Right lung (tissue), 5 donors: ENCODE results near the gene PLXND1. TPM values are rescaled to one million over a fixed set of nuclear protein-coding genes. Genes with fewer than 3 reads are reported as not detected.

Source experiments
- DNase-seq, 2 donors: peaks; one replicate each; pipeline ENCODE4 v3.0.0-alpha.2; 2013
- polyA plus RNA-seq, 5 donors: library from polyadenylated mRNA; unstranded; fragments of 120-200 nt; gene quantifications; one replicate each; pipeline versions ENCODE4 v1.2.1 to v1.2.3, GENCODE V29; 2013; ENCODE audit warnings: inconsistent platforms in 1 of 5, low replicate concordance in 1 of 5; ENCODE audit not compliant: insufficient read length in 5 of 5, insufficient read depth in 1 of 5

PLXND1 gene
- polyA plus RNA-seq, 5 donors, result 167 to 213 (median 176) TPM

DNA sequence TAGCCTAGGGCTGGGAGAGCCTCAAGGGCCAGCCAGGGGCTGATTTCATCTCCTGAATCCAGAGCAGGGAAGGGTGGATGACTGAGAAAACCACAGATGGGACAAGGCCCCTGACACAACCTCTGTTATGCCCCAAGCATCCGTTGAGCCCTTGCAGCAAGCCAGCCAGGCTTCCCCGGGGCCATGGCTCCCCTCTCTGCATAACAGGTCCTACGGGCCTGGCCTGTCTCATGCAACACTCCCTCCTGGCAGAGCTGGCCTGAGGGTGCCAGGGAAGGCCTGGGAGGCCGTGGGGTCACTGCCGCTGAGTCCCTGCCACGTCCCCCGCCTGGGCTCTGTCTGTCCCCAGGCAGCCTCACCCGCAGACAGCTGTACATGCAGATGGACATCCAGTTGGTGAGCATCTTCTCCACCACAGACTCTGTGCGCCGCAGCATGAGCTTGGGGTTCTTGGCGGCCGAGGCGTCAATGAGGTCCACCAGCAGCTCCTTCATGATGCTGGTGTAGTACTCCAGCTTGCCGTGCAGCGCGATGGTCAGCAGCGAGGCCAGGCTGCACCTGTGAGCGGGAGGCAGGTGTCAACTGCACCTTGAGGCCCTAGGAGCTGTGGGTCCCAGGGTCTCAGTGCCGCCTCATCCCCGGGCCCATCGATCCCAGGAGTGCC is 41.4 kb downstream of the PLXND1 start:
- DNase-seq, result no peak

DNA sequence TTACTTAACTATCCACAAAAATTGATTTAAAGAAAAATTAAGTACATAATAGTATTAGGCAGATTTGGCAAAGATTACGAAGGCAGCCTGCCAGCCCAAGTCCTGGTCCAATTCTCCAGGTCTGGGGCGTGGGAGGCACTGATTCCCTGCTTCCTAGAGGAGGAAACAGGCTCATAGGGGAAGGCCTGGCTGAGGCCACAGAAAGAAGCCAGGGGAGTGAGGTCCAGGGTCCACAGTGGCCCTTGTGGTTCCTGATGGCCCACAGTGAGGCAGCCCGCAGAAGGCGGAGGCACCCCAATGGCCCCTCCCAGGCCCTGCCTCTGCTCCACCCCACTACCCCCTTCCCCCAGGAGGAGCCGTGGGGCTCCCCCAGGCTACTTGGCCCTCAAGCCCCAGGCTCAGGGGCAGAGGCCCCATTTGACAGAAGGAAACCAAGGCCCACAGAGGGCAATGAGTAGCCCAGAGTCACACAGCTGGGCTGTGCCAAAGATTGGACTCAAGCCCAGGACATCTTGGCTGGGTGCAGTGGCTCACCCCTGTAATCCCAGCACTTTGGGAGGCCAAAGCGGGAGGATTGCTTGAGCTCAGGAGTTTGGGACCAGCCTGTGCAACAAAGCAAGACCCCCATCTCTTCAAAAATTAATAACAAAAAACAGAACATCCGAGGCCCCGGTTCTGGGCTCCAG is 42.5 kb downstream of the PLXND1 start:
- no peak for DNase-seq

DNA sequence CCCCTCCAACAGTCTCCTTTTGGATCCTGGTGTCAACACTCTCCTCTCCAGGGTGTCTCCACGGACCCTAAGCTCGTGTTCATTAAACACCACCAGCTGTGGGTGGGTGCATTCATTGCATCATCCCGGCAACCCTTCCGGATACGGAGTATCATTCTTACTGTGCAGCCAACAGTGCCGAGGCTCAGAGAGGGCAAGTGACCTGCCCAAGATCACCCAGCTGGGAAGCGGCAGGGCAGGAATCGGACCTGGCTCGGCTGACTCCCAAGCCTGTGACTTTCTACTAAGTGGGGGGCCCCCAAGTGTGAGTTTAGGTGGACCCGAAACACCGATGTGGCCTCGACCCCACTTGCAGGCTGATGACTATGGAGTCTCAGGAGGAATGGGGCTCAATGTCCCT is 43.1 kb downstream of the PLXND1 start:
- no peak for DNase-seq

DNA sequence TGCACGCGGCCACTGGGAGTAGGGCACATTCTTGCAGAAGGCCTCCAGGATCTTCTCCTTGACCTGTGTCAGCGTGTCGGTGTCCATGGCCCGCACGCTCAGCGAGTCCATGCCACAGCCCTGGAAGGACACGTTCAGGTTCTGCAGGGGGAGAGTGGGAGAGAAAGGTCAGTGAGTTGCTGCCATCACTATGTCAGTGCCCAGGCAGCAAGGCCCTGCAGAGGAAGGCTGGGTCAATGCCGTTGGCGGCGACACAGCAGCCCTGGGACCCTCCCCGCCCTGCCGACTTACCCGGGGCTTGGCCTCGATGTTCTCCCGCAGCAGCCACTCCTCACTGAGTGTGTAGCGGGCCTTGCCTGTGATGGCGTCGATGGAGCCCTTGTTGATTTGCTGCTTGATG is 43.7 kb downstream of the PLXND1 start:
- DNase-seq, result no peak

DNA sequence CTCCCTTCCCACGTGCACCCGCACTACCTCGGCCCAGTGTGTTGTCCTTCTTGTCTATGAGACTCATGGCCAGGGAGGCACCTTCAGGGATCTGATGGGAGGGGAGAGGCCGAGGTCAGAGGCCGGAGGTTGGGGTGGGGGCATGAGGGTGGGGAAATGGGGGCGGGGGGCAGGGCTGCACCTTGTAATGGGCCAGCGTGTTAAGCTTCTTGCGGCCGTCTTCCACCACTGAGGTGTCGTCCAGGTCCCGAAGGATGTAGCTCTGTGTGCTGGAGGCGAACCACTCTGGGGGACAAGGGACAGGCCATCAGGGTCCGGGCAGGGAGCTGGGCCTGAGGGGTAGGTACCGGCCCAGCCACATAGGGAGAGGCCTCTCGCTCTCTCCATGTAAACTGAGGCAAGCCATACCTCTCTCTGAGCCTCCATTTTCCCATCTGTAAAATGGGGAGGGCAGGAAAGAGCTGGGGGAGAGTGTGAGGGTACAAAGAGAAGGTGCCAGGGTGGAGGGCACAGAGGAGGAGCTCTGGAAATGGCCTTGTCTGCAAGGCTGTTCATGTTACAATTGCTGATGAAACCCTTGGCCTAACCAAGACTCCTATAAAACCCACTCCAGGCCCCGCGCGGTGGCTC is 44.7 kb downstream of the PLXND1 start:
- no peak for DNase-seq

DNA sequence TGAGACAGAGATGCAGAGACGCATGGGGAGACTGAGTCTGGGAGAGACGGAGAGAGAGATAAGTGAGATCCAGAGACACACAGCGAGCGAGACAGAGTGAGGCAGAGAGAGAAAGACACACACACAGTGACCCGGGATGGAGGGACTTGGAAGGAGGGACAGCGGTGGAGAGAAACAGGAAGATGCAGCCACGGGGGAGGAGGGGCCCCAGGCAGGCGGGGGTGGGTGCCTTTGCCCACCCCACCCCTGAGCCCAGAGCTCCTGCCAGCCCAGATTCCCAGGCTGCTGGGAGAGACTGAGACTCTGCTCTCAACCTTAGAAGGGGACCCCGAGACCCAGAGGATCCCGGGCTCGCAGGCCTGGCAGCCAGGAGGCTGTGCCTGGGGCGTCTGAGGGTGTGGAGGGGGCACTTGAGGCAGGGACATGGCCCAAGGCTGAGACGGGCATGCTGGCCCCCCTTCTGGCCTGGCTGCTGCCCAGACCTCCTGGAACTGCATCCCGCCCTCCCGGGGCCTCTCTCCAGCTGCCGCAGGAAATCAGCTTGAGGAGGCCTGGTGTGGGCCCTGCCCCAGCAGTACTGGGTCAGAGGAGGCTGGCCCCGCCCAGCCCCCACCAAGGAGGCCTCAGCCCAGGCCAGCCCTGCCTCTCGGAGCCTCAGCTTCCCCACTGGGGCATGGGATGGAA is 45.4 kb downstream of the PLXND1 start:
- peak; percentile 85 to 86 for DNase-seq

DNA sequence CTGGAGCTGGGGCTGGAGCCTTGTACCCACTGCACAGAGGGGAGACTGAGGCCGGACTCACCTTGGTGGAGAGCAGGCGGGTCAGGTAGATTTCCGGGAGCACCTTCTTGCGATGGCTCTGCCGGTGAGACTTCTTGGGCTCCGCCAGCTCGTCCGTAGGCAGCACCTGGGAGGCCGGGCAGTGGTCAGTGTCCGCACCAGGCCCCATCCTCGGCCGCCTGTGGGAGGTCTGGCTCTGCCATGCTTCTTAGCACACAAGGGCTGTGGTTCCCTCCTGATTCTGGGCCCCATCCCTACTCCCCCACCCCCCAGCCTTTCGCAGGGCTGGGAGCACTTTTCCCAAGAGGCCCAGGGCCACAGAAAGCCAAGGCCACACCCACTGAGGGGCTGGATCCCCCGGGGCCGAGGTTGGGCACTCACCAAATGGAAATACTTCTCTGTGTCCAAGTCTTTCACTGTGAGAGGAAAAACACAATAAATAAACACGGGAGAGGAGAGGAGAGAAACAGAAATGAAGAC is 46.1 kb downstream of the PLXND1 start:
- DNase-seq, result peak; percentile 67 to 81

DNA sequence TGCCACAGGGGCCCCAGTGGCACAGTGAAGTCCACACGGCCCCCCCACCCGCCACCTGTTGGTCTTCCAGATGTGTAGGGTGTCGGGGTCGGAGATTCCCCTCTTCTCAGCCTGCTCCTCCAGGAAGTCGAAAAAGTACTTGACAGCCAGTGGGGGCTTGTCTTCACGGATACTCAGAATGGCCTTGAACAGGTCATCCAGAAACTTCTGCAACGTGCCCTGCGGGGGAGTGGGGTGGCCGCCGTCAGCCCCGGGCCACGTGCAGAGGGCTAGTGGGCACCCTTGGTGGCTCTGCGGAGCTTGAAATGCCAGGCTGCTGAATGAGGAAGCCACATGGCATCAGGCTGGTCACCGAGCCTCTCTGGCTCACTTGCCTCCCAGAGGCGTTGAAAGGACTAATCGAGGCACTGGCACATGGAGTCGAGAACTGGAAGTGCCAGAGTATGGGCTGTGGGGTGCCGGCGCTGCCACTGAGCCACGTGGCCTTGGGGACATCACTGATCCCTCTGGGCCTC is 46.9 kb downstream of the PLXND1 start:
- DNase-seq, result no peak

DNA sequence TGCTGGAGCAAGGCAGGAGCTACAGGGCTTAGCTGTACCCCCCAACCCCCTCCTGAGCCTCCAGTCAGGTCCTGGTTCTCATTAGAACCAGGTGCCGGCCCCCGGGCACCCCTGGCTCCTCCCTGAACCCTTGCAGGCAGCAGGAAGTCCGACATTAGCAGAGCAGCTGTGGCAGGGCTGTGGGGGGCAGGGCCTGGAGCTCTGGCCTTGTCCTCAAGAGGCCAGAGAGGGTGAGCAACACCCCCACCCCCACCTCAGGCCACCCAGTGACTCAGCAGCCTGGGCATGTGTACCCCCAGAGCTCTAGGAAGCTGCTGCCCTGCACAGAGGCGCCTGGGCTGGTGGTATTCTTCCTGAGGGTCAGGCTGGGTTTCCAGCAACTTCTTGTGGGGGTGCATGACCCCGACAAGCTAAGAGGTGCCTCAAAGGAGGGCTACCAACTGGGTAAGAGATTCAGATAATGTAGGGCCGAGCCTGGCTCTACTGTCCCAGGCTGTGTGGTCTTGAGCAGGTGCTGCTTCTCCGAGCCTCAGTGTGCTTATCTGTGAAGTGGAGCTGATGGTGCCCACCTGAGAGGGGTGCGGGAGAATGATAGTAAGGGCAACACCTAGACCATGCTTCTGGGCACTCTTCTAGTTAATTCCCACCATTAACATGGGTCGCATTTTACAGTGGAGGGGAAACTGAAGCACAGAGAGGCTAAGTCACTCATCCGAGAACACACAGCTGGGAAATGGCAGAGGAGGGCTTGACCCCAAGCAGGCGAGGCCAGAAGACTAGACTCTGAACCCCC is 47.5 kb downstream of the PLXND1 start:
- DNase-seq, result no peak

DNA sequence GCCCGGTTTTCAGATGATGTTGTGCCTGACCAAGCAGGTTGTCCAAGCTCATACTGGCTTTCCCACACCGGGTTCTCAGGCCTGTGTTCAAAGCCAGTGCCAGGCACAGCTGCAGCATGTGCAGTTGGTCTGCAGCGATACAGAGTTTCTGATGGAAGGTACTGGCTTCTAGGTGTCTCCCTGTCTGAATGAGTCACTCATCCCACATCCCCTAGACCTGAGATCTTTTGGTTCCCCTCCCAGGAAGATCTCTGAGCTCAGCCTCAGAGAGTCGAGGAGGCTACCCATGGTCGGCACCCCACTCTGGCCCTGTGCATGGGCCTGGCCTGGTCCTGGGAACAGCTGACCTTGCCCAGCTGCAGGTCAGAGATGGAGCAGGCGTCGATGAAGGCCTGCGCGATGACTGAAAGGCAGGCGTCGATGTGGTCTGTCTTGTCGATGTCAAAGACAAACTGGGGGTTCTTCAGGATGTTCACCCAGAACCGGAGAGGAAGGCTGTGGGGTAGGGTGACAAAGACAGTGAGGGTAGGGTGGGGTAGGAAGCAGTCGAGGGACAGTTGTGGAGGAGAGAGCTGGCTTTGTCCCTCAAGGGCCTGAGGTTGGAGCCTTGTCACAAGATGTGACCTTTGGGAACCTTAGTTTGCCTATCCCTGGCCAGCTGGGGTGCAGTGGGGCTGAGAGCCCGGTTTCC is 48.2 kb downstream of the PLXND1 start:
- no peak for DNase-seq

DNA sequence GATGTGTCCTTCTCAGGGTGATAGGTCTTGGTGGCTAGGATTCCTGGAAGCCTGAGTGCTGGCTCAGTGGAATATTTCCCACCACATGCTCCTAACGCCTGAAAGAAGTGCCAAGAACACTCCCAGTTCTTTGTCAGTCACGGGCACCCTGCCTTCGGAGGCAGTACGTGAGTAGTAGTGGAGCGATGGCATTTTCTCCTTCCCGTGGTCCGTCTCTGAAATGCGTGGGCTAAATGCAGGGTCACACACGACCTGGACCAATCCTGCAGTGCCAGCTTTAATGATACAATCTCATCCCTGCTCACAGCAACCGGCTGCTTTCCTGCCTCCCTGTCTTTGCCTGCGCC is 49.0 kb downstream of the PLXND1 start:
- peak in 1 of 2 donors; percentile 57 for DNase-seq

DNA sequence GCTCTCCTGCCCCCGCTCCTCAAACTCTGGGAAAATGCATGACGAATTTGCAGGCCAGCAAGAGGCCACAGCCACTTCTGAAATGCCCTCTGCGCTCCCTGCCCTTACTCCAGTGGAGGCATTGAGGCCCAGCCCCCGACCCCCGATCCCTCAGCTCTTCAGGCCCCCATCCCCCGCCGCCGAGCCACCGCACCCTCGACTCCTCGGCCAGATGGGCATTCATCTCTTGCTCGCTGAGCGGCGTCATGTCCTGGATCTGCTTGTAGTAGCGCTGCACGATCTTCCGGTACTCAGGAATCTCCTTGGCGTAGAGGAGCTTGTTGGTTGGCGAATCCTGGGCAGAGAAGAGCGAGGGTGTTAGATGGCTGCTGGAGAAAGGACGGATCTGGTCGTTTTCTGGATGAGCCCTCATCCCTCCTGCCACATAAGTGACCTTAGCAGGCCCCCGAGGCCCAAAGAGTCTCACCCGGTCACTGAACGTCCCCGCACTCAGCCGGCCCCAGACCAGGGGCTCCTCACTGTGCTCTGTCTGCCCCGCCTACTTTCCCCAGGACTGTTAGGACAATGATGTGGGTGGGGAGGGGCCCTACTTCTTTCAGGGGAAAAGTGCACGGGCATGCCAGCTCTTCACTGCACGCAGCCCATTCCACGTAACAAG is 49.5 kb downstream of the PLXND1 start:
- DNase-seq, result no peak

DNA sequence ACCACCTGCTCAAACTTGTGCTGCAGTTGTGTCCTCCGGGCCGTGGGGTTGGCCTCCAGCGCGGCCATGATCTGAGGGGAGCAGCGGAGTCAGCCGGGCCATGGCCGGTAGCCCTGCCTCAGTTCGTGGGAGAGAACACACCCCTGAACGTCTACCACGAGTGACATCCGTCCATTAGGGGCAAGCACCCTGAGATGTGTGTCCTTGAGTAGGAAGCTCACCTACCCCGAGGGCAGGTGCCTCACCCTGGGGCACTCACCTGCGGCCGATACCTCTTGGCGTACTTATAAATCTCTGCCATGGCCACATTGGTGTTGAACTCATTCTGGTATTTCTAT is 50.1 kb downstream of the PLXND1 start:
- DNase-seq, result no peak

DNA sequence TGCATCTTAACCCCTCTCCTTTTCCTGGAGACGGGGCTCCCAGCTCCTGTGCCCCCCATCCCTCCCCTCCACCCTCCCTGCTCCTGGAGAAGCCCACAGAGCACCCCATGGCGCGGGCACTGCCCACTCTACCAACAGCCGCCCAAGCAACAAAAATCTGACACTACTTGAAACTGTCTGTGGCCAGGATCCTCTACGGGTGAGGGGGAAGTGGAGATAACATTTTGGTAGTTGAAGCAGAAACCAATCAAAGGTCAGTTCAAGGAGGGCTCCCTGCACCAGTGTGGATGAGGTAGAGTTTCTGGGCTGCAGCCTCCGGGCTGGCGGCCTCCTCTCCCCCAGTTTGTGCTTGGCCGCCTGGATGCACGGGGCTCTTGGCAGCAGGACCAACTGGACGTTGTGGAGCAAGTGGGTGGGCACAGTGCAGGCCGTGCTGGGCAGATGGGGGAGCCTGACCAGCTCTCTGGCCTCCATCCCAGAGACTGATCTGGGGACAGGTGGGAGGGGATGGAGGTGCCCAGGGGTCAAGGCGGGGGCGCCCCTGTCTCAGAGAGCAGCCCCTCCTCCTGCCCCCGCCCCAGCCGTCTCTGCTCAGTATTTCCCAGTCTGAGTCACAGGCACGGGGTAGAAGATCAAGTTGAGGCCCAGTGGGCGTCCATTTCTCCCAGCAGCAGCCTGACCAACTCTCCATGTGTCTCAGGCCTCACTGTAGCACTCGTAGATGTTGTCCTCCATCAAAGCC is 50.7 kb downstream of the PLXND1 start:
- no peak for DNase-seq

DNA sequence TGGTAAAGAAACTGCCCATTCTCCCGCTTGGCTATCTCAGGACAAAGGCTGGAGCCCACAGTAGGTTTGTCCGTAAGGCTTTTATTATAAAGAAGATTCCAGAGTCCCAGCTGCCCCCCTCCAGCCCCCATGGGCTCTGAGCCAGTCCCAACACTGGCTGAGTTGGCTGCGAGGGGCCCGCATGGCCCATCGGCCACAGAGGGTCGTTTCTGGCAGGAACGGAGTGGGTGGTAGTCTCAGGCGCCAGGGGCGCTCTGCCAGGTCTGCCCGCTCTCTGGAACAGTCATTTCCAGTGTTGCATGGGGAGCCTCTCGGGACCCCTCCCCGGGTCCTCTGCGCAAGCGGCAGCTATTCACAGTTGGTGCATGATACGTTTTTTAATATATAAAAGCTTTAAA is 51.3 kb downstream of the PLXND1 start:
- no peak for DNase-seq

DNA sequence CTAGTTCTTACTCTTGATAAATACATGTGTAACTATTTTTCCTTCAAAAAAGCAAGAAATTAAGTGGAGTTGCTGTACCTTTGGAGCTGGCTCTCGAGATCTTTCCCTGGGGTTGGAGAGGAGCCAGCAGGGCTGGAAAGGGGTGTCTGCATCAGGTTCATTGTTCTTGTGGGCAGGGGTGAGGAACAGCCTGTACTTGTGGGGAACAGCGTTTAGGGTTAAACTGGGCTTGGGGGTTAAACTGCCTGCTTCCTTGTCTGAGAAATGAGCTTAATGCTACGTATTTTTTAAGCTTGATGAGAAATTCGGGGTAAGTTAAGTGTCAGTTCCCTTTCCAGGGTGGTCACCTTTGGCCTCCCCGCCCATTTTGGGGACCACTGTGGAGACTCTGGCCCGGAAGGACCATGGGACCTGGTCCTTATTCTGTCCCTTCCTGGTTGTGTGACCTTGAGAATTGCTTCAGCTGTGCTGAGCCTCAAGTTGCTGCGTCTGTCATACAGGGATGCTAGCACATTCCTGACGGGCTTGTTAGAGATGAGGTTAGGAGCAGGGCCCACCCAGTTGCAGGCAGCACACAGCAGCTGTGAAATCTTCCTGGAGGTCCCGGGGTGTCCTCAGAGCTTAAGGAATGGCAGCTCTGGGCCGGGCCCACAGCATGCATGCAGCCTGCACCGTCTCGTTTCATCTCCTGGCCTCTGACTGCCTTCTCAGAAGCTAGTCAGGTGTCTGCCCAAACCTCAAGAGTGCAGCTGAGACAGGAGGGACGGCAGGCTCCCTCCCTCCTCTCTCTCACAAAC is 51.9 kb downstream of the PLXND1 start:
- DNase-seq, result no peak

DNA sequence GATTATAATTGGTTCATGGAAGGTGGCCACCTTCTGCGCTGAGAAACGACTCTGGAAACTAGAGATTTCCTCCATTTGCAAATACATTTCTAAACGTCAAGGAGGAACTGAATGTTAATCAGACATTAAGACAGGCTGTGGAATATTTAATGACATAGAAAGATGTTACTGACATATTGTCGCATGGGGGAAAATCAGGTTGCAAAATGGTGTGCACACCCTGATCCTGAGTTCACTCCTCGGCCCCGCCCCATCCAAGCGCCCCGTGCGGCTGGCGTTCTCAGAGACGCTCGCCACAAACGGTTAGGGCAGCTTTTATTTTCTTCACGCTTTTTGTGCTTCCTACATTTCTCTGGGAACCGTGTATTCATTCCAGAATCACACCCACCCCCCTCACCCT is 52.8 kb downstream of the PLXND1 start:
- no peak for DNase-seq

DNA sequence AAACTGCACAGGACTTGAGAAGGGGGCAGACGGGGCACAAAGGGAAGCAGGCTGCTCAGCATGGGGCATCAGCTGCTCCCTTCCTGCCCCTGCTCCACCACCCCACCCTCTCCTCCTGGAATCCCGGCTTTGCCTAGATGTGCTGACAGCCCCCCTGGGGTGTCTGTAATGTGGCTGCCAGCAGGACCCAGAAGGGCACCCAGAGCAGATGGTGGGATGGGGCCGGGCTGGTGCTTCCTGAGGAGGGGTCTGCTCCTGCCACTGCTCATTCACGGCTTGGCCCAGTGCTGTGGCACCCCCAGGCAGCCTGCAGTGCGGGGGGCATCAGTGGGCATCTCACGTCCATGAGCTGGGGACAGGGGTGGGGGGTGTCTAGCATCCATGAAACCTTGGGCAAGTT is 53.3 kb downstream of the PLXND1 start:
- DNase-seq, result no peak
